PFSK-1 (cell line): Measurements from ENCODE around the gene SPECC1.

ENCODE experiments used
- POLR2AphosphoS5 ChIP-seq: IDR thresholded peaks from 2 replicates; pipeline ENCODE4 v1.6.1; 2012; ENCODE audit warnings: low read depth, mild to moderate bottlenecking, control low read depth, low read length, moderate library complexity
- SIN3A ChIP-seq: IDR thresholded peaks from 2 replicates; pipeline ENCODE4 v1.6.1; 2012; ENCODE audit warnings: mild to moderate bottlenecking, low read length, moderate library complexity, borderline replicate concordance; ENCODE audit not compliant: insufficient read depth
- TAF1 ChIP-seq: IDR thresholded peaks from 2 replicates; pipeline ENCODE4 v1.6.1; 2012; ENCODE audit warnings: low read length, control low read depth, borderline replicate concordance; ENCODE audit not compliant: insufficient read depth
- TF ChIP-seq, protein P1 (sequence below), 2 experiments: IDR thresholded peaks; 2 replicates each; pipeline versions ENCODE4 v1.6.1 to v1.8.0; 2011 to 2012; ENCODE audit warnings: low read depth in 2 of 2, low read length in 2 of 2, control low read depth in 1 of 2, inconsistent platforms in 1 of 2, mild to moderate bottlenecking in 1 of 2, moderate library complexity in 1 of 2; ENCODE audit not compliant: insufficient read depth in 1 of 2

DNA sequence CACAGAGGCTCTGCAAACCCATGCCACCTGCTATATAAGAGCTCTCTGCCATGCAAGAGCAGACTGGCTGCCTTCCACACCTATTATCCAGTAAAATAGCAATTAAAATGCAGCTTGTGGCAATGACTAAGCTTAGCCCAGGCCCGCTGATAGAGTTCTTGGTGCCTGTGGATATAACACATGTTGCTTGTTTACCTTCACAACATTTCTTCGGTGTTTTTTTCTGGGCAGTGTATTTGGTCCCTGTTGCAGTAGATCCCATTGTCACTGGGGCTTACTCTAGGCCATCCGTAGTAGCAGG is 63.5 kb downstream of the SPECC1 start:
- TF ChIP-seq TAF1 (no peak), POLR2AphosphoS5 (no peak), SIN3A (no peak)
- TF ChIP-seq, protein P1, sequence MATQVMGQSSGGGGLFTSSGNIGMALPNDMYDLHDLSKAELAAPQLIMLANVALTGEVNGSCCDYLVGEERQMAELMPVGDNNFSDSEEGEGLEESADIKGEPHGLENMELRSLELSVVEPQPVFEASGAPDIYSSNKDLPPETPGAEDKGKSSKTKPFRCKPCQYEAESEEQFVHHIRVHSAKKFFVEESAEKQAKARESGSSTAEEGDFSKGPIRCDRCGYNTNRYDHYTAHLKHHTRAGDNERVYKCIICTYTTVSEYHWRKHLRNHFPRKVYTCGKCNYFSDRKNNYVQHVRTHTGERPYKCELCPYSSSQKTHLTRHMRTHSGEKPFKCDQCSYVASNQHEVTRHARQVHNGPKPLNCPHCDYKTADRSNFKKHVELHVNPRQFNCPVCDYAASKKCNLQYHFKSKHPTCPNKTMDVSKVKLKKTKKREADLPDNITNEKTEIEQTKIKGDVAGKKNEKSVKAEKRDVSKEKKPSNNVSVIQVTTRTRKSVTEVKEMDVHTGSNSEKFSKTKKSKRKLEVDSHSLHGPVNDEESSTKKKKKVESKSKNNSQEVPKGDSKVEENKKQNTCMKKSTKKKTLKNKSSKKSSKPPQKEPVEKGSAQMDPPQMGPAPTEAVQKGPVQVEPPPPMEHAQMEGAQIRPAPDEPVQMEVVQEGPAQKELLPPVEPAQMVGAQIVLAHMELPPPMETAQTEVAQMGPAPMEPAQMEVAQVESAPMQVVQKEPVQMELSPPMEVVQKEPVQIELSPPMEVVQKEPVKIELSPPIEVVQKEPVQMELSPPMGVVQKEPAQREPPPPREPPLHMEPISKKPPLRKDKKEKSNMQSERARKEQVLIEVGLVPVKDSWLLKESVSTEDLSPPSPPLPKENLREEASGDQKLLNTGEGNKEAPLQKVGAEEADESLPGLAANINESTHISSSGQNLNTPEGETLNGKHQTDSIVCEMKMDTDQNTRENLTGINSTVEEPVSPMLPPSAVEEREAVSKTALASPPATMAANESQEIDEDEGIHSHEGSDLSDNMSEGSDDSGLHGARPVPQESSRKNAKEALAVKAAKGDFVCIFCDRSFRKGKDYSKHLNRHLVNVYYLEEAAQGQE (IDR thresholded peaks at IDR 0.05; ENCODE audit: insufficient read depth in 1 of 2, low read depth in 2 of 2, low read length in 2 of 2) = no peak
